Spleen (tissue), 7 donors: Measurements from ENCODE around the gene PDF.

Source experiments
- CTCF ChIP-seq, 11 experiments: fragments of 200-600 bp in 7 of 11; fragments of 450-650 bp in 4 of 11; sonication (generic) in 4 of 11; IDR thresholded peaks in 8 of 11; conservative IDR thresholded peaks in 3 of 11; 1 replicate in 7 of 11; 2 replicates in 4 of 11; pipeline versions ENCODE4 v1.4.0 to v1.8.0; 2016 to 2021; ENCODE audit warnings: antibody characterized with exemption in 11 of 11, inconsistent platforms in 4 of 11, mild to moderate bottlenecking in 1 of 11
- POLR2A ChIP-seq, 3 donors: fragments of 450-650 bp; IDR thresholded peaks; one replicate each; pipeline ENCODE4 v1.5.1; 2017; ENCODE audit warnings: antibody characterized with exemption in 3 of 3, mild to moderate bottlenecking in 1 of 3
- POLR2AphosphoS5 ChIP-seq, 3 donors: sonication (generic); formaldehyde crosslinking; IDR thresholded peaks; one replicate each; pipeline ENCODE4 v1.5.1; 2017; ENCODE audit warnings: antibody characterized with exemption in 3 of 3
- donor health status: DM: no; HTN: no; CAD: no; lungs with moderate emphysema.
- donor health status: DM: no; HTN: no; CAD: no.
- donor health status: DM: no; HTN: no; CAD: no.

DNA sequence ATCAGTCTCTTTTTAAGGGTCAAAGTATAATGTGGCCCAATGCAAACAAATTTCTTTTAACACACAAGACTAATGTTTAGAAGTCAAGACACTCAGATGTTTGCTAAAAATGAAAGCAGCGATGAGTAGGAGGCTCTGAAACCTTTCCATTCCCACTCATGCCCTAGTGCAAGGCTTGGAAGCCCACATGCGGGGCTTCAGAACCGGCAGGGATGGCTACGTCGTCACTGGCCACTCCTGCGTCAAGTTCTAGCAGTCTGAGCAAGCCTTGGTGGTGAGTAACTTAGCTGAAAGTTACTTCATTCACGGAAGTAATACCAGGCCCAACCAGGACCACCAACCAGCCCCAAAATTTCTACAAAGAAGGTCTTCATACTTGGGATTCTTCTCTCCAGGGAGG, 36.0 kb upstream of the PDF start:
- TF ChIP-seq POLR2A (IDR thresholded peaks at IDR 0.05) (no peak), POLR2AphosphoS5 (IDR thresholded peaks at IDR 0.05) (no peak), CTCF (IDR thresholded peaks at IDR 0.05 in 8 of 11, conservative IDR thresholded peaks at IDR 0.05 in 3 of 11) (no peak)
